Hindlimb muscle (tissue), 1 donor: ENCODE measurements around the gene SPHK1. TPM values are rescaled to one million over a fixed set of nuclear protein-coding genes. Genes with fewer than 3 reads are reported as not detected.

Source experiments
- DNase-seq: peaks from one replicate; pipeline ENCODE4 v3.0.0-alpha.2; 2013
- polyA plus RNA-seq: library from polyadenylated mRNA; unstranded; fragments of 120-200 nt; gene quantifications from one replicate; pipeline ENCODE4 v1.2.1, GENCODE V29; 2013; ENCODE audit not compliant: insufficient read length

SPHK1 gene
- polyA plus RNA-seq, 1 donor = 2.3 TPM

DNA sequence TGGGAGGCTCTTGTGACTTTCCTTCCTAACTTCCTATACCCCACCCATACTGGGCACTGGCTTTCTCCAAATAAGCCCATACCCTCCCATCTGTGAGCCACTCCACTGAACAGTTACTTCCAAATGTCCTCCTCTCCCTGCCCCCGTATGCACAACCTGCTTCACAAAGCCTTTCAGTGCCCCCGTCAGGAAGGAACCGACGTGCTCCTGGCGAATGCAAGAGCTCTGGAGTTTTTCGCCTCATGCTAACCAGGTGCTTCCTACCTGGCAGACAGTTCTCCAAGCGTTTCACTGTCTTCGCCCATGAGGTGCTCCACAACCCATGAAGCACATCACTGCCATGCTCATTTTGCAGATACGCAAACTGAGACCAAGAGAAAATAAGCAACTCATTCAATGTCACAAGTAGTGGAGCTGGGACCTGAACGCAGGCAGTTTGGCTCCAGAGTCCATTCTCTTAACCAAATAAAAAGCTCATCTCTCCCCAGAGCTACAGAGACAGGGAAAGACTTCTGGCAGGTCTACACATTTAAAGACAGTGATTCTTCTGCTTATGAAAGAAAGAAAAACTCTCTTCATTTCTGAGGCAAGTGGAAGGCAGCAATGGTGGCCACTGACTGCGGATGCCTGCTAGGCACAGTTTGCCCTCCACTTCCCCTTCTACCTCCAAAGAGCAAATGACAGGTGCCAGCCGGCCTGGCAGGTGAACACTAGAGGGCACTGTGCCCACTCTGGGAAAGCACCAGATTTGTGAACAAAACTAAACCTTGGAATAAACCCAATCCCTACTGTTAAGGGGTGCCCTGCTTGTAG lies 23.8 kb downstream of the SPHK1 start:
- DNase-seq = peak; percentile 34

DNA sequence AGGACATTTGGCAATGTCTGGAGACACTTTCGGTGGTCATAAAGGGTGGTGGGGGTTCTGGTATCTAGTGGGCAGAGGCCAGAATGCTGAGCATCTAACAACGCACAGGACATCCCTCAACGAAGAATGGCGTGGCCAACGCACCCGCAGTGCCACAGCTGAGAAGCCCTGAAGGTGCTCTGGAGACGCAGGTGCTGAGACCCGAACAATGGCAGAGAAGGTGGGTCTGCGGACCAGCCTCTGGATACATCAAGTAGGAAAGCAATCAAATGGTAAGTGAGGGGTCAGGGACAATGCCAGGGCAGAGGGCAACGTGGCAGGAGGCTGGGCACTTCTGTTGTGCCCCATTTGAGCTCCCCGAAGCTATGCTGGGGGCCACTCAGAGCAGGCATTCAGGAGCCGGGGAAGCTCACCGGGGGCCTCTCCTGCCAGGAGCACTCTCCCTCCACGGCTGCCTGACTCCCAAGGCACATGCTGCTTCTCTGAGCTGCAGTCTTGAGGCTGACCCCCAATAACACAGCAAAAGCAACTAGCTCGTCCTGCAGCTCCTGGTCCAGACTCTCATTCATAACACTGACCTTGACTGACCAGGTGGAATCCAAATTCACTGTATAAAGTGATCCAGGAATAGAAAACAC lies 26.0 kb downstream of the SPHK1 start:
- no peak for DNase-seq

DNA sequence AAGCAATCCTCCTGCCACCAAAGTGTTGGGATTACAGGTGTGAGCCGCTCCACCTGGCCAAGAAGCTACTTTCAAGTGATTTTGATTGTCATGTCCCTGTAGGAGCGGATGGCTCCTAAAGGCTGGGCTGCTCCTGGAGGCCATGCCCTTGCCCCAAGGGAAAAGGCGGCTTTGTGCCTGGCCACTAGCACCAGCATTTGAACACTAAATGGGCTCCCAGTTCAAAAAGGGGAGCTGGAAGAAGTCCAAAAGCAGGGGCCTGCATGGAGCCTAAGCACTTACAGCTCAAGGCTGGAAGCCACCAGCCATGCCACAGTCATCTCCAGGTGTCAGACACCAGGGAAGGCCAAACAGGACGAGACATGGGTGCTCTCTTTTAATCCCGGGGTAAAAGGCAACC lies 26.8 kb downstream of the SPHK1 start:
- DNase-seq = no peak

DNA sequence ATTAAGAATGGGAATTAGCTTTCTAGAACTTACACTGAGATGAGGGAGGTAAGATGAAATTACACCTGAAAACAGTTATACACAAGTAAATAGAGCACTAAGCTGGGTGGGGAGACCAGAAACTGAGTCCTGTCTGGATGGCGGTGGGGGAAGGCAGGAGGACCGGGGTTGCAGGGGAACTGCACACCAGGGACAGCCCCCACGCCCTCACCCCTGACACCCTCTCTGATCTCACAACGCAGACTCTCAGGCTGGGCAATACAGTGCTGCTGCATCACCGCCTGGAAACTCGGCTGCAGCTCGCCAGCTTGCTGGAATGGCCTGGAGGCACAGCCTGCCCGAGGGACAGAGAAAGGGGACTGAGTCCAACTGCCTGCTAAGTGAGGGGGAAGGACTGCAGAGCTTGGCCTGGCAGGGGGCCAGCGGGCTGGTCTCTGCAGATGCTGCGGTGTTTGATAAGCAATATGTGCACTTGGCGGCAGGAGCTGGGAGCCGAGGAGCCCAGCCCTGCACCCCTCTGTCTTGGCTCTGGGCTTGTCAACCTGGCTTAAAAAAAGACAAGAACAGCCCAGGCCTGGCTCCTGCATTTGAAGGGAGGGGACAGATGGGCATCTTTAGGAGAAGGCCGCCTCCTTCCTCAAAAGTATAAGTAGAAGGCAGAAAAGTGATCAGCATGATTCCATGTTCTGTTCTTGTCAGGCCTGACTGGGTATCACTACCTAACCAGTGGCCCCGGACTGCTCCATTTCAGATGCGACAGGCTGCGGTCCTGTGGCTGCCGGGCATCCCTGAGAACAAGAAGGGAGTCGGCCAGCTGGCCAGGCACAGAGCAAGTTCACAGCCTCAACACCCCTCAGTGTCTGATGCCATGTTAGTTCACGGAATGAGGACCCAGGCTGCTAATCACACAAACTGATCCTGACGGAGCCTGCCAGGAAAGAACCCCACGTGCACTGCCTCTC lies 30.2 kb downstream of the SPHK1 start:
- peak; percentile 64 for DNase-seq

DNA sequence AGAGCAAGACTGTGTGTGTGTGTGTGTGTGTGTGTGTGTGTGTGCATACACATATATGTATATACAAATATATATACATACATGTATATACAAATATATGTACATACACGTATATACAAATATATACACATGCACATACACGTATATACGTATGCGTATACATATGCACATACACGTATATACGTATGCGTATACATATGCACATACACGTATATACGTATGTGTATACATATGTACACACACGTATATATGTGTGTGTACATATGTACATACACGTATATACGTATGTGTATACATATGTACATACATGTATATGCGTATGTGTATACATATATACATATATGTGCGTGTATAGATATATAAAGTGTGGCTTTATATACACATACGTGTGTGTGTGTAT lies 31.4 kb downstream of the SPHK1 start:
- no peak for DNase-seq

DNA sequence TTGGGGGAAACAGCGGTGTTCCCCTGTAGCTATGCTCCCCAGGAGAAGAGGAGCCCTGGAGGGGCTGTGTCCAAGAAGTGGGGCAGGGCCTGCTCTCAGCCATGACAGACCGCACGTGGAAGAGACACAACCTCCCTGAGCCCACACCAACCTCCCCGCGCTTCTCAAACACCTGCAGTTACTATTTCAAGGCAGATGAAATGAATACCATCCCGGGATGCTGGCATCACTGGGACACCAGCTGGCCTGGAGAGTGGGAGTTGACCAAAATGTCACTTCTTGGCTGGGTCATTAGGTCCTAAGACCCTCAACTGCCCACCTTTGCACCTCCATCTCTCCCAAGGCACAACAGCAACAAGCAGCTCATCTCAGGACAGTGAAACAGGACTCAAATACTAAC lies 32.0 kb downstream of the SPHK1 start:
- DNase-seq = no peak

DNA sequence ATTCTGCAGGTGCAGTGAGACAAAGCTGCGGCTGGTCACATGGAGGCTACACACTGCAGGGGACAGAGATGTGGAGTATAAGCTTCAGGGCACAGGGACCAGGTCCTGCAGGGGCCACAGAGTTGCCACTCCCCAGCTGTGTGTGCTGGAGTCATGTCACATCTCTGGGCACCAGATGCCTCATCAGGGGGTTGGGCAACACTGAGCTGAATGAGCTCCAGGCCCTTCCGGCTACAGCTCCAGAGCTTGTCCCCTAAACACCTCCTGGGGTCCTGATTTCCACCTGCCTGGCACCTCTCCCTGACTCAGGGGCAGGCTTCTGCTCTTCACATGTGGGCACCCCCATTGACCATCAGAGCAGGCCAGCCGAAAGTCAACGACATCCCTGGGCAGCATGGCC lies 32.5 kb downstream of the SPHK1 start:
- DNase-seq = no peak

DNA sequence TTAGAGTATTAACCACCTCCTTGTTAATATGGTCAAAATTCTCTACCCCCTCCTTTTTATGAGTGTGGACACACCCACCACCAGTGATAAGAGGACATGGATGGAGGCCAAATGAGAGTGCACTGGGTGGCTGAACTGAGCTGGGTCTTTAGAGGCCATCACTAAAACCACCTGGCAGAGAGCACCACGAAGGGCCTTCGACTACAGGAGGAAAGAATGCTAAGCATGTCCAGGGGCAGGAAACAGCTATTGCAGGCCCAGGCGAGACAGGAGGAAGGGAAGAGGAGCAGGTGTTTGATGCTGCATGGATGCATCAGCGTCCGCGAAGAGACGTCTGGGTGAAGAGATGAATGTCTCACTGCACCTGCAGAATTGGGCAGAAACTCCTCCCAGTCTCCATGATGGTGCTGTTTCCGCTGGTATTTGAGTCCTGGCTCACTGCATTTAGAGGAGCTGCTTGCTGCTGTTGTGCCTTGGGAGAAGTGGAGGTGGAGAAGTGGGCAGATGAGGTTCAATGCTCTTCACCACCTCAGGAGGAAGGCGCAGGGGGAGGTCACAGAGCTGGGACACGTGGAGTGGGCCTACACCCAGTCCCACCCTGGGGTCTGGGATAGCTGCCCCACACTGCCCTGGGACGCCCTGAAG lies 33.2 kb downstream of the SPHK1 start:
- DNase-seq = no peak

DNA sequence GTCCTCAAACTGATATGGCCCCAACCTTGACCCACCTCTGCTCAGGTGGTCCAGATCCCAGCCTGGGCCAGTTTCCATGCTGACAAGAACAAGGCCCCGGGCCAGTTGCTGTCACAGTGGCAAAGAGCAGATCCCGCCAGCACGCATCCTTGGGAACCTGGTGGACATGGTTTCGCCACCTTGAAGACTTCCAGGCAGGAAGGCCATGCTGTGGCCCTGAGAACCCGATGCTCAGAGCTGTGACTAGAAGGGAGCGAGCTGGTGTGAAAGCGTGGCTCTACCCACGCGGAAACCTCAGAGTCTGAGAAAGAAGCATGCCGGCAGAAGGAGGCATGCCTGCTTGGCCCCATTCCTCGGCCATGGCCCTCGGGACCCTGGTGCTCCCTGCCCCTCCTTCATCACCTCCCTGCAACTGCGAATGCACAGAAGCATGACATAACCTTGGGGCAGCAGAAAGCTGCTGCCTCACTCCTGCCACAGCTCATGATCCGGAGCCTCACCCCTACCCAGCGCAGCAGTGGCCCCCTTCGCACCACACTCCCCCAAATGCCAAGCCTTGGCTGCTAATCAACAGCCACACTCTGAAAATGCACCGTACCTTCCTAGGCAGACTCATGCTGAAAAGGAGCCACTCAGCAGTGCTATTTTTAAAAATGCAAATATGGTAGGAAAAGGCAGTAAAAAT lies 35.3 kb downstream of the SPHK1 start:
- no peak for DNase-seq

DNA sequence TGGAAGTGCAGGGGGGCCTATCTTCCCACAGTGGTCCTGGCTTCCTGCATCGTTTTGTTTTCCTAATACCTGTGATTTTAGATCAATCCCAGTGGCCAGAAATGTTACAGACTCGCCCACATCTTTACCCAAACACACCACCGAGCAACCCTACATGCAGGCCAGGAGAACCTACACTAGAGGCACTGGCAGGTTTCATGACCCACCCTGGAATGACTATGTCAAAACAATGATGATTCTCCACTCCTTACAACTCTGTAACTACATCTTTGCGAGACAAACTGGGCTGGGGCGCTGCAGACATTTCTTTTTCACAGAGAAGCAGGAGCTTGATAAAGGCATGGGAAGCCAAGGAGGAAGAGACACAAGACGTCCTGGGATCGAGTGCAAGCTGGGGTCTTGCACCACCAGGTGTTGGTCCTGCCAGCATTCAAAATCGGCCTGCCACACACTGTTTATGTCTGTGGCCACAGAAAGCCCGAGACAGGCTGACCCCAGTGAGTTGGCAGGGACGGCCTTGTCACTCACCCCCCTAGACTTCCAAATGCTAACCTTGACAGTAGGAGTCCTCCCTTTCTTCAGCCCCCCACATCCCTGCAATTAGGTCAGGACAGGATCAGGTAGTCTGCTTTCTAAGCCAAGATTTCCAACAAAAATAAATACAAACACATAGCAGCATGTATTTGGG lies 36.1 kb downstream of the SPHK1 start:
- DNase-seq = no peak

DNA sequence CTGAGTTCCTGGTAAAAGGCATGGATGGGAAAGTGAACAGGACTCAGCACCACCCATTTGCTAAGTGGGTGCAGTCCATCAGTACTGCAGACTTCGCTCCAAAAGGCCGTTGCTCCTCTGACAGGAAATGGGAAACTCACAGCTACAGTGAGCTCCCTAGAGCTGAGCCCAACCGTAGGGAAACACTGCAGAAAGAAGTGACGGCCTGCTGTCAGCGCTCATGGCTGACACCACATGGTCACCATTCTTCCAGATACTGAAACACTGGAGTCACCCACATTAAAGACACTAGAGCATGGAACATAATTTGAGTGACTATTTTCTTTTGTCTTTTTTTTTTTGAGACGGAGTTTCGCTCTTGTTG lies 36.6 kb downstream of the SPHK1 start:
- DNase-seq = no peak

DNA sequence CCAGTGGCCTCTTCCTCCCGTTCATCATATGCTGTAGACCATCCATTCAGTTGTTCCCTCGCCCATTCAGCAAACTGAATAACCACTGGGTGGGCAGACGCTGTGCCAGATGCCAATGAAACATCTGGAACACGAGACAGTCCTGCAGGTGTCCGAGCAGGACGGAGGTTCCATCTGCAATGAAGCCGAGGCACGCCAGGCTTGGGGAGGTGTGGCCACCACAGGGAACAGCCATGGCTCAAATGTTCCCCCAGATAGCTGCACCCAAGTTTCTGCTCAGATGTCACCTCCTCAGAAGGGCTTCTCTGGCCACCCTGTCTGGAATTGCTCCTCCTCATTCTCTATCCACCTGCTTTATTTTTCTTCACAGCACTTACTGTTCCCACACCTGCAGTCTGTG lies 38.0 kb downstream of the SPHK1 start:
- no peak for DNase-seq

DNA sequence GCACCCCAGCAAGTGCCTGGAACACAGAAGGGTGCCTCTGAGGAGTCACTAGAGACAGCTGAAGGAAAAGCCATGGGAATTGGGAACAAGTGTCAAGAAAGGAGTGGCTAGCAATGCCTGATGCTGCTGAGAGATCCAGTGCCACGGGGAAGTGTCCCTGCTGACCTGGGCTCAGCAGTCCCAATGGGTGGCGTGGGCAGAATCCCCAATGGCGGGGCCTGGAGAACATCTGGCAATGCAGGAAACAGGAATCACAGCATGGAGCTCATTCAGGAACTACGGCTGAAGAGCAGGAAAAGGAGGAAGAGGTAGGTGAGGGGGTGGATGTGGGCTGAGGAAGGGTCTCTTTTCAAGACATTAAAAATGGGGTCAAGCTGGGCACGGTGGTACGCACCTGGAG lies 38.5 kb downstream of the SPHK1 start:
- no peak for DNase-seq

DNA sequence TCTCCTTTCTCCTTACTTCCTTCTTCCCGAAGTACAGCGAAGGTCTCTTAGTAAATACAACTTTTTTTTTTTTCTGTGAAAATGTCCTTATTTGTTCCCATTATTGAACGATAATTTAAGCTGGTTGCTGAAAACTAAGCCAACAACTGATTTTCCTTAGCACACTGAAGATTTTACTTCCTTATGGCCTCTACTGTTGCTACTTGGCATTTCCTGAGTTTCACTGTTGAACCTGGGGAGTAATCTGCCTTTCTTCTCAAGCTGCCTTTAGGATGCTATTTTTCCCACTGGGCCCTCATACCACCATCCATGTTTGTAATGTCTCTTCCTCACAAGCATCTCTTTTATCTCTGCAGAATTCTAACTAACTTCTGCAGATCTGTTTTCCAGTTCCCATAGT lies 42.4 kb downstream of the SPHK1 start:
- no peak for DNase-seq

DNA sequence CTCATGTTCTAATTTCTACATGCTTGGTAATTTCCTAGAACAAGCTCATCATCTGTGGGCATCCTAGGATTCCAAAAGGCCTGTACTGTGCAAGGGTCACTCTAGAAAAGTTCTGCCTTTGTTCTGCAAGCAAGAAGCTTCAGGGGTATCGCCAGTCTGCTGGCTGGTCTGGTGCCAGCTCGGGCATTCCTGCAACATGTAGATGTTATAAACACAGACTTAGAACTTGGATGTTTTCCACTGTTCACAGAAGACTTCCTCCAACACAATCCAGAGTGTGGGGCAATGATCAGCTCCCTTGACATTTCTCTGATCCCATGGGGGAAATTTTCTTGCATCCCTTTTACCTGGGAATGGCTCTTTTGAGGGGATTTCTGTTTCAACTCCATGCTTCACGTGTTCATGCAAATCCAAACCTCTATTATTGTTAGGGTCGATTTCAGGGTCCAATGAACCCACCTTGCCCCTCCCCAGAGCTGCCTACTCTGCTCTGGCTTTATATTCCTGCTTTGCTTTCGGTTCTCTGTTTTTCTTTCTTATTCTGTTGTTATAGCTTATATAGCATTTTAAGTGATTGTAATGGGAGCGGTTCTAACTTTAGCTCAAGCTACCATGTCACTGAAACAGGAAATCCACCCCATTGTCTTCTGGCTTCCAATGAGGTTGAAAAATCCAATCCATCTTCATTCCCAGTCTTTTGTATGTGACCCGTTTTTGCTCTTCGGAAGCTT lies 43.3 kb downstream of the SPHK1 start:
- DNase-seq = no peak

DNA sequence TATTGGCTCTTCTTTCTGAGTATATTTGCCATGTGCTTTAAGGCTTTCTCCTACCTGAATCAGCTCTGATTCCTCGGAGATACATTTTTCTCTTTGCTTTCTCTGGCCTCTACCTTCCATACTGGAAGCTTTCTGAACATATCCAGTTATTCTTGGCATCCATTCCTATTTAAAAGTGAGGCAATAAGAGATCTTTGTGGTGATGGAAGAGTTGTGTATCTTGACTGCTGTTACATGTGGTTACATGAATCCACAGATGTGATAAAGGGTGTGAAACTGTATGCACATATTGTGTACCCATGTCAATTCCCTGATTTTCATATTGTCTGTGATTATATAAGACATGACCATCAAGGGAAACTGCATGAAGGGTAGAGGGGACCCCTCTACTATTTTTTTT lies 44.1 kb downstream of the SPHK1 start:
- DNase-seq = no peak

DNA sequence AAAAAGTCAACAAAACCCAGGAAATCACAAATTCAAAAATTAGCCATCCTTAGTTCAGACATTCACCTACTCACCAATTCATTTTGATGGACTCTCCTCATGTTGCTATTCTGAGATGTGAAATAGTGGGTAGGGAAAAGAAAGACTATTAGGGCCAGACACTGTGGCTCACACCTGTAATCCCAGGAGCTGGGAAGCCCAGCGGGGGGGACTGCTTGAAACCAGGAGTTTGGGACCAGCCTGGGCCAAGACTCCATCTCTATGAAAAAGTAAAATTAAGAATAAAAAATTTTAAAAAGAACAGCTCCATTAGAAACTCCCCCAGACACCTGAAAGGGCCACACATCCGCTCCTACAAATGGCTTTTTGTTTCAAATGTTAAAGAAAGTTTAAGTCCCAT lies 47.1 kb downstream of the SPHK1 start:
- DNase-seq = no peak

DNA sequence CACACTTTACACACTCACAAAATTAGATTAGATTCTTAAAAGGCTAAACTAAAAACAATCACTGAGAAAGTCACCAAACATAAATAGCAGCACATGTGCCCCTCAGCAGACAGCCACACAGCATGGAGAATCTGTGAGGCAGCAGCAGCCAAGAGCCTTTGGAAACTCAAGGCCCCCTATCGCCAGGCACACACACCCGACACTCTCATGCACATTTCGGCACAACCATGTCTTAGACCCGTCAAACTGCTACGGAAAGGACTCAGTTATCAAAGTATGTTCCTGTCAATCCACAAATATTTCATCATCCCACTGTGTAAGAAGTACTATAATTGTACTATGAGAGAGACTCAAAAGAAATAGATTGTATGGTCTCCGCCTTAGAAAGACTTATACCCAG lies 47.6 kb downstream of the SPHK1 start:
- DNase-seq = no peak

DNA sequence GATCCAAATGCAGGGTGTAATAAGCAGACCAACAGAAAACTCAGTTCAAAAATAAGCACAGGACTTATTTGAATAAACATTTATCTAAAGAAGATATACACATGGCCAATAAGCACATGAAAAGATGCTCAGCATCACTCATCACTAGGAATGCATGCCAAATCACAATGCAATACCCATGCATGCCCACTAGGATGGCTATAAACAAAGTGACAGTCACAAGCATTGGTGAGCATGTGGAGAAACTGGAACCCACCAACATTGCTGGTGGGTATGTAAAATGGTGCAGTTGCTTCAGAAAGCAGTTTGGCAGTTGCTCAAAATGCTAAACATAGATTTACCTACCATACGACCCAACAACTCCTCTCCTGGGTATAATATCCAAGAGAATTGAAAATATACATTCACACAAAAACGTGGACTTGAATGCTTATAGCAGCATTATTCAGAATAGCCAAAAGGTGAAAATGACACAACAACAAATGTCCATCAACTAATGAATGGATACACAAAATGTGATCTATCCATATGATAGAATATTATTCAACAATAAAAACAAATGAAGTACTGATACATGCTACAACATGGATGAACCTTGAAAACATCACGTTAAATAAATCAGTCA lies 48.4 kb downstream of the SPHK1 start:
- no peak for DNase-seq

DNA sequence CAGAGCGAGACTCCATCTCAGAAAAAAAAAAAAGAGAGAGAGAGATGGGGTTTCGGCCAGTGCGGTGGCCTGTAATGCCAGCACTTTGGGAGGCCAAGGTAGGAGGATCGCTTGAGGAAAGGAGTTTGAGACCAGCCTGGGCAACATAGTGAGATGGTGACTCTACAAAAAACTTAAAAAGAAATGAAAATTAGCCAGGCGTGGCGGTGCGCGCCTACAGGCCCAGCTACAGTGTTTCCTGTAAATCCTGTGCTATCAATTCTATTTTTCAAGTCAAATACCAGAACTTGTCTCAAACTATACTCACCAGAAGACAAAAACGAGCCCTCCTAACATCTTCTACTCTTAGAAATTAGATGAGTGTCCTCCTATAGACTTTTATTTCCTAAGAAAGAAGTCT lies 49.3 kb downstream of the SPHK1 start:
- no peak for DNase-seq
